Gastrocnemius medialis (tissue), 4 donors: ENCODE results near the gene FAM199X. TPM values are rescaled to one million over a fixed set of nuclear protein-coding genes. Genes with fewer than 3 reads are reported as not detected.

Experiments
- ATAC-seq, 2 donors: fragments of 150-250 bp; one replicate each; pipeline ENCODE4 v1.9.1; 2016
- DNase-seq, 2 donors: peaks; one replicate each; pipeline ENCODE4 v3.0.0-alpha.2; 2019
- H3K27ac ChIP-seq, 4 donors: fragments of 200-600 bp; sonication (generic); 1 replicate in 1 of 4; 2 replicates in 3 of 4; pipeline ENCODE4 v1.5.1; 2016 to 2018; ENCODE audit warnings: mild to moderate bottlenecking in 2 of 4, moderate library complexity in 1 of 4
- H3K27me3 ChIP-seq, 3 donors: fragments of 200-600 bp; sonication (generic) in 2 of 3; 1 replicate in 1 of 3; 2 replicates in 2 of 3; pipeline versions ENCODE4 v1.5.1 to v1.6.0; 2016 to 2019; ENCODE audit warnings: mild to moderate bottlenecking in 1 of 3, moderate library complexity in 1 of 3
- H3K36me3 ChIP-seq, 2 donors: fragments of 200-600 bp; sonication (generic) in 1 of 2; one replicate each; pipeline ENCODE4 v1.5.1; 2017 to 2018
- H3K4me1 ChIP-seq, 2 donors: fragments of 200-600 bp; sonication (generic) in 1 of 2; one replicate each; pipeline ENCODE4 v1.5.1; 2016 to 2017; ENCODE audit warnings: mild to moderate bottlenecking in 2 of 2
- H3K4me3 ChIP-seq, 4 donors: fragments of 200-600 bp; sonication (generic) in 3 of 4; 1 replicate in 1 of 4; 2 replicates in 3 of 4; pipeline ENCODE4 v1.5.1; 2016 to 2019; ENCODE audit warnings: mild to moderate bottlenecking in 2 of 4
- H3K9me3 ChIP-seq, 3 donors: fragments of 200-600 bp; sonication (generic) in 2 of 3; 1 replicate in 1 of 3; 2 replicates in 2 of 3; pipeline ENCODE4 v1.5.1; 2016 to 2019
- POLR2A ChIP-seq, 2 donors: fragments of 450-650 bp; IDR thresholded peaks; one replicate each; pipeline ENCODE4 v1.6.1; 2017; ENCODE audit warnings: antibody characterized with exemption in 2 of 2, mild to moderate bottlenecking in 2 of 2, moderate library complexity in 2 of 2
- in situ Hi-C, 4 donors: fragments of 200-750 bp; cut with MboI; loops; one replicate each; pipeline versions ENCODE4 v1.15.0 to v1.8.0; 2017; ENCODE audit warnings: low sequenced_read_pairs in 4 of 4
- intact Hi-C: fragments of 100-400 bp; cut with DNase I; formaldehyde crosslinking; loops from one replicate; pipeline ENCODE4 v1.15.1; 2023; ENCODE audit warnings: low total_unique reads
- total RNA-seq, 4 donors: library from RNA; depleted of rRNA; stranded (reverse); fragments of >200 nt; gene quantifications; one replicate each; pipeline versions ENCODE4 v1.1.0 to v1.2.3, GENCODE V29; 2016
- TF ChIP-seq, protein P1 (sequence below), 5 experiments: fragments of 450-650 bp in 3 of 5; fragments of 200-600 bp in 2 of 5; sonication (generic) in 2 of 5; IDR thresholded peaks in 4 of 5; conservative IDR thresholded peaks in 1 of 5; 1 replicate in 4 of 5; 2 replicates in 1 of 5; pipeline ENCODE4 v1.5.1; 2016 to 2019; ENCODE audit warnings: antibody characterized with exemption in 5 of 5, mild to moderate bottlenecking in 3 of 5, moderate library complexity in 3 of 5

Gene FAM199X
- total RNA-seq, 4 donors from 2014 or later: 13.4 to 23.4 (median 17.8) TPM

DNA sequence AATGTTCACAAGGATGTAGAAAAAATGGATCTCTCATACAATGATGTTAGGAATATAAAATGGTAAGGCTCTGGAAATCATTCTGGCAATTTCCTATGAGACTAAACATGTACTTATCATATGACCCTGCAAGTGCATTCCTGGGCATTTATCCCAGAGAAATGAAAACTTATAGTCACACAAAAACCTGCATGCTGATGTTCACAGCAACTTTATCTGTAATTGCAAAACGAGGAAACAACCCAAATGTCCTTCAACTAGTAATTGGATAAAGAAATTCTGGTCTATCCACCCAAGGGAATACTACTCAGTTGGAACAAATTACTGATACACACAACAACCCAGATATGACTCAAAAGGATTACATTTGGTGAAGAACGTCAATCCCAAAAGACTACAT, 39.4 kb upstream of the FAM199X start:
- no peak overlapping the region for H3K4me3 ChIP-seq
- no peak for TF ChIP-seq POLR2A (IDR thresholded peaks at IDR 0.05)
- TF ChIP-seq, protein P1, sequence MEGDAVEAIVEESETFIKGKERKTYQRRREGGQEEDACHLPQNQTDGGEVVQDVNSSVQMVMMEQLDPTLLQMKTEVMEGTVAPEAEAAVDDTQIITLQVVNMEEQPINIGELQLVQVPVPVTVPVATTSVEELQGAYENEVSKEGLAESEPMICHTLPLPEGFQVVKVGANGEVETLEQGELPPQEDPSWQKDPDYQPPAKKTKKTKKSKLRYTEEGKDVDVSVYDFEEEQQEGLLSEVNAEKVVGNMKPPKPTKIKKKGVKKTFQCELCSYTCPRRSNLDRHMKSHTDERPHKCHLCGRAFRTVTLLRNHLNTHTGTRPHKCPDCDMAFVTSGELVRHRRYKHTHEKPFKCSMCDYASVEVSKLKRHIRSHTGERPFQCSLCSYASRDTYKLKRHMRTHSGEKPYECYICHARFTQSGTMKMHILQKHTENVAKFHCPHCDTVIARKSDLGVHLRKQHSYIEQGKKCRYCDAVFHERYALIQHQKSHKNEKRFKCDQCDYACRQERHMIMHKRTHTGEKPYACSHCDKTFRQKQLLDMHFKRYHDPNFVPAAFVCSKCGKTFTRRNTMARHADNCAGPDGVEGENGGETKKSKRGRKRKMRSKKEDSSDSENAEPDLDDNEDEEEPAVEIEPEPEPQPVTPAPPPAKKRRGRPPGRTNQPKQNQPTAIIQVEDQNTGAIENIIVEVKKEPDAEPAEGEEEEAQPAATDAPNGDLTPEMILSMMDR (IDR thresholded peaks at IDR 0.05 in 4 of 5, conservative IDR thresholded peaks at IDR 0.05 in 1 of 5): no peak
- no peaks in the 10 kb centered on the region for H3K27me3 ChIP-seq
- intact Hi-C loops (no loop called here), in situ Hi-C loops (loop anchor here in 3 of 4 donors (25.0 kb wide), 1 partner anchor 290 kb away; the partner anchor contains the start of gene RAB9B (in 3 of the 3))
- no peaks in the 10 kb centered on the region for H3K4me1 ChIP-seq
- no peak for ATAC-seq
- no peaks in the 10 kb centered on the region for H3K36me3 ChIP-seq
- DNase-seq: no peak
- no peaks in the 10 kb centered on the region for H3K9me3 ChIP-seq
- H3K27ac ChIP-seq: no peak overlapping the region

DNA sequence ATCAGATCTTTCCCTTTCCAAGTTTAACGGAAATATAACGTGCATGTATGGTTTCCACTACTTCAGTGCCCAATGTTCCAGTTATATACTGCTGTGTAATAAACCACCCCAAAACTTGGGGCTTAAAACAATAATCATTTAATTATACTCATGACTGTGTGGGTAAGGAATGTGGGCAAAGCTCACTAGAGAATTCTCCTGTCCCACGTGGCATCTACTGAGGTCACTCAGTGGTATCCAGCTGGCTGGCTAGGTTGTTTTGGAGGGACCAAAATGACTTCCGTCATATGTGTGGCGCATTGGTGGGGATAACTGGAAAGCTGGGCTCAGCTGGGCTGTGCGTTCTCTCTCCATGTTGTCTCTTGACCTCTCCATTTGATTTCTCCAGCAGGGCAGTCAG, 35.4 kb upstream of the FAM199X start:
- in situ Hi-C loops: loop anchor here in 3 of 4 donors (25.0 kb wide), 1 partner anchor 294 kb away; the partner anchor contains the start of gene RAB9B (in 3 of the 3)
- TF ChIP-seq, protein P1 (IDR thresholded peaks at IDR 0.05 in 4 of 5, conservative IDR thresholded peaks at IDR 0.05 in 1 of 5): no peak
- no peak for TF ChIP-seq POLR2A (IDR thresholded peaks at IDR 0.05)
- Histone ChIP-seq H3K27ac (no peak overlapping the region), H3K36me3 (no peaks in the 10 kb centered on the region), H3K4me1 (peaks cover 0 to under 1% of the 10 kb centered on the region in 2 donors), H3K27me3 (no peaks in the 10 kb centered on the region), H3K9me3 (no peaks in the 10 kb centered on the region), H3K4me3 (no peak overlapping the region)
- no peak for ATAC-seq
- DNase-seq: no peak
- intact Hi-C loops: loop anchor here (10.0 kb wide), 1 partner anchor 286 kb away; no protein-coding TSS in a partner anchor

DNA sequence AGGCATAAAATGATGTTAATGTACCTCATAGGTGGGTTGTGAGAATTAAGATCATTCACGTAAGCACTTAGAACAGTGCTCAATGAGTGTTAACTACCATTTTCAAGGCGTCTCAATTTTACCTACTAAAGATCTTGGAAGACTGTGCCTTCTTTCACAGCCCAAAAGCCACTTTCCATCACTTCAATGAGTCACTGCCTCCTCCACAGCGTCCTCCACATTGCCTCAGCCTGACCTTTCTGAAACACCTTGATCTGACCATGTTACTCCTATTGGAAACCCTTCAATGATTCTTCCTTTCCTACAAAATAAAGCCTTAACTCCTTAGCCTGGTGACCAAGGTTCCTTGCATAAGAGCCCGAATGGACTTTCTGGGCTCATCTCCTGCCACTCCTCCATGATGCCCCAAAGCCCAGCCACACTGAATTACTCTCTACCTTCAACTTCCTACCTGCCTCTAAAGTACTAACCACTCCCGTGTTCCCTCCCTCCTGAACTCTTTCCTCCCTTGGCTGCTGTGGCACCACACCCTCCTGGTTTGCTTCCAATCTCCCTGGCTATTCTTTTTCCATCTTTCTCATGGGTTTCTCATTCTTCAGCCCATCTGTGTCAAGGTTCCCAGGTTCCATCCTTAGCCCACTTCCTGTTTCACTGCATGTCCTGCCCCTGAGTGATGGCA, 31.5 kb upstream of the FAM199X start:
- in situ Hi-C loops: loop anchor here in 3 of 4 donors (25.0 kb wide), 1 partner anchor 297 kb away; the partner anchor contains the start of gene RAB9B (in 3 of the 3)
- H3K36me3 ChIP-seq: no peaks in the 10 kb centered on the region
- TF ChIP-seq, protein P1 (IDR thresholded peaks at IDR 0.05 in 4 of 5, conservative IDR thresholded peaks at IDR 0.05 in 1 of 5): no peak
- no peak for TF ChIP-seq POLR2A (IDR thresholded peaks at IDR 0.05)
- no peaks in the 10 kb centered on the region for H3K9me3 ChIP-seq
- H3K4me3 ChIP-seq: no peak overlapping the region
- DNase-seq: no peak
- H3K27me3 ChIP-seq: peaks cover 0 to 3% (median 0%) of the 10 kb centered on the region in 3 donors
- peaks cover 0 to 6% of the 10 kb centered on the region in 2 donors for H3K4me1 ChIP-seq
- H3K27ac ChIP-seq: no peak overlapping the region
- ATAC-seq: no peak
- intact Hi-C loops: loop anchor here (10.0 kb wide), 1 partner anchor 290 kb away; no protein-coding TSS in a partner anchor

DNA sequence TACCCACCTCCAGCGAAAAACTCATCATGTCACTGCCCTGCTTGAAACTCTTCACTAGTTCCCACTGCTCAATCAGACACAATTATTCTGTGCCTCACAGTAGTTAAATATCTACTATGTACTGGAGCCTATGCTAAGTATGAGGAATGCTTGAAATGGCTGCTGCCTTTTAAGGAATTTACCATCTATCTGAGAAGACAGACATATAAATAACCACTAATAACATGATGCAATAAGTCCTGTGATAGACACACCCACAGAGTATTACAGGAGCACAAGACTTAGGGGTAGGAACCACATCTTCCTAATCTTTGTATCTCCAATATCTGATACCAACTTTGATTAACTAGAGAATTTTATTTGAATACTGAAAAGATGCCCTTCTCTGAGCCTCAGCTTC, 30.6 kb upstream of the FAM199X start:
- Histone ChIP-seq H3K27ac (no peak overlapping the region), H3K4me3 (peak overlapping the region in 1 of 4 donors; percentile 34), H3K36me3 (no peaks in the 10 kb centered on the region), H3K4me1 (peaks cover 0 to 6% of the 10 kb centered on the region in 2 donors), H3K27me3 (peaks cover 0 to 3% (median 0%) of the 10 kb centered on the region in 3 donors), H3K9me3 (no peaks in the 10 kb centered on the region)
- DNase-seq (no peak), ATAC-seq (no peak)
- intact Hi-C loops (loop anchor here (1.0 to 10.0 kb wide), 3 partner anchors 23 to 291 kb away; partner anchors contain the start of gene ZCCHC18), in situ Hi-C loops (loop anchor here in 3 of 4 donors (25.0 kb wide), 1 partner anchor 298 kb away; the partner anchor contains the start of gene RAB9B (in 3 of the 3))
- TF ChIP-seq POLR2A (IDR thresholded peaks at IDR 0.05): no peak
- TF ChIP-seq, protein P1 (IDR thresholded peaks at IDR 0.05 in 4 of 5, conservative IDR thresholded peaks at IDR 0.05 in 1 of 5): no peak
